ENCODE measurements around the gene P2RX1.

P2RX1 gene

DNA sequence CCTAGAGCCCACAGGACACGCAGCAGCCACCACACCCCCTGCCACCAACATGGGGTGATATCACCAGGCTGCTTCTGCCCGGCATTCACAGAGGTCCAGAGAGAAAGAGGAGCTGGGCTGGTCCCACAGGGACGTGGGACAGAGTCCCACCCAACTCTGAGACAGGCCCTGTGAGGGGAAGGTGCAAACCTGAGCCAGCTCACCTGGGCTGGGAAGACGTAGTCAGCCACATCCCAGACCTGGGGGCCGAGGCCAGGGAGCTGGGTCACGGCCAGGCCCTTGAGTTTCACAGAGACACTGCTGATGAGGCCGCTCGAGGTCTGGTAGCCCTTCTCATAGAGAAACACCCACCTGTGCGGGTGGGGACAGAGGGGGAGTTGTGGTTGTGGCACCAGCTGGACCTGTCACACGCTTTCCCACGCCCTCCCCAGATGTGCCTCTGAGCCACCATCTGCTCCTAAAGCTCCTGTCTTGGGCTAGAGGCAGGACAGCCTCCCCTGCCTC lies 11.2 kb downstream of the P2RX1 start:
- DNase-seq (ENCODE audit: low spot score): no peak

DNA sequence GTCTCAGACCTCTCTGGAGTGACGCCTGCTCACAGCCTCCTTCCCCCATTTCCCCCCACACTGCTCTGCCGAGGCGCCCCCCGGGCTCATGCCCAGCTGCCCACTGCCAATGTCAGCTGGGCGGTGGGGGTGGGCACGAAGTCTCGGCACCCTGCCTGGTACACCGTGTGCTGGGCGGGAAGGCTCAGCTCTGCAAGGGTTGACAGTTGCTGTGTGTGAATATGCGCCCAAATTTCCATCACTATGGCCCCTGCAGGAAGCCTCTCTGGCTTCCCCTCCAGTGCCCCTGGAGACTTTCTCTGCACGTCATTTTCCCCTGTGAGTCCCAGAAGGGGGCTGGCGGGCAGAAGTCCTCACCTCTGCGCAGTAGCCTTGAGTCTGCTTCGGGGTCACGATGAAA lies 11.8 kb downstream of the P2RX1 start:
- DNase-seq (ENCODE audit: low spot score): peak; percentile 18

DNA sequence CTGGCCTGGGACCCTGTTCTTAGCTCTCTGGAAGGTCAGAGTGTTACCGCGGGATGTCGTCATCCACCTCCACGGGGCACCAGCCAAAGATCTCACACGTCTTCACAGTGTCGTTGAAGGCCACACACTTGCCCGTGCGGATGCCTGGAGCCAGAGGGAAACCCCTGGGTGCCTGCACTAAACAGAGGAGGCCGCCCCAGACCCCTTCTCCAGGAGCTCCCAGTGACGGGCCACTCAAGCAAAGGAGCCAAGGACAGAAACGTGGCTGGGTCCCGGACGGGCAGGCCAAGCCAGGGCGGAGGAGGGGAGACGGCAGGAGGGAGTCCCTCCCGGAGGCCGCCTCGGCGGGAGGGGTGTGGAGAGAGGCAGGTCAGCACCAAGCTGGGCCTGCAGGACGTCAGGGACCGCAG lies 12.4 kb downstream of the P2RX1 start:
- DNase-seq (ENCODE audit: low spot score): peak; percentile 20

DNA sequence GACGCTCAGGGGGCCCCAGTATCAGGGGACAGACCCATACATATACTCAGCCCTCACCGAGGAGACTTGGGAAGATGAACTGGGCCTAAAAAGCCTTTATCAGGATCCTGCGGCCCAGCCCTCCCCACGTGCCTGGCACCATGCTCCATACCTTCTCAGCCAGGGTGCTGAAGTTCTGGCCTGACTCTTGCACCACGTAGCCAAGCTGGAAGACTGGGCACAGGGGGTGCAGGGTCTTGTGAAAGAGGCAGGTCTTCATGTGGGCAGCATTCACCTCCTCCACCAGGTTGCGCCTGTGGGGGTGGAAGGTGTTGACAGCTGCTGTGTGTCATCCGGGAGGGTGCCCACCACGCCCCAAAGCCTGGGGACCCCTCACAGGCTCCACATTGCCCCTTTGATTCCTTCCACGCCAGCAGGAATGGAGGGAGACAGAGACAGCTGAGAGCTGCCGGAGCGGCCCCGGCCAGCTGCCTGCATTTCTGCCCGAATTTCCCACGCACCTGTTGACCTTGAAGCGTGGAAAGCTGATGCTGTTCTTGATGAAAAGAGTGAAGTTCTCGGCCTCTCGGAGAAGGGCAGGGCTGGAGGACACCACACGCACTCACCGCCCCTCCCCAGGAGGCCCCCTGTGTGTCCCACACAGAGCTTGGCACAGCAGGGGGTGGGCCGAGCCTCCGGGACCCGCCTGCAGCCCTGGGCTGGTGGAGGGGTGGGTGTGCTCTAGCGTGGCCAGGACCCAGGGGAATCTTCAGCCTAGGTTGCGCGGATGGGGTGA lies 13.0 kb downstream of the P2RX1 start:
- DNase-seq (ENCODE audit: low spot score): no peak

DNA sequence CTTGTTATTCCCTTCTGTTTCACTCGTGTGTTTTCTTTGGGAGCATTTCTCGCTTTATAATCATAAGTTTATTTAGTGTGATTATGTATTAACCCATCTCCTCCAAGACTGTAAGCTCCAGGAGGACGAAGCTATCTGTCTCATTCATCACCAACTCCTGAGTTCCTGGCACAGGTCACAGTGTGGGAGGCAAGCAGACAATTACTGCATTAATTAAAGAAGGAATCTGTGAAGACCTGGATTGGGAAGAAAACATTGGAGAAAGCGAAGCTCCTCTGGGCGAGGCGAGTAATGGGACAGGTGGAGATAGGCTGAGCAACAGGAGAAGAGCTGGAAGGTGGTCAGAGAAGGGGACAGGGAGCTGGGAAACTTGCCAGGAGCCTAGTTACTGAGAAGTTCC lies 15.6 kb downstream of the P2RX1 start:
- no peak for DNase-seq (ENCODE audit: low spot score)

DNA sequence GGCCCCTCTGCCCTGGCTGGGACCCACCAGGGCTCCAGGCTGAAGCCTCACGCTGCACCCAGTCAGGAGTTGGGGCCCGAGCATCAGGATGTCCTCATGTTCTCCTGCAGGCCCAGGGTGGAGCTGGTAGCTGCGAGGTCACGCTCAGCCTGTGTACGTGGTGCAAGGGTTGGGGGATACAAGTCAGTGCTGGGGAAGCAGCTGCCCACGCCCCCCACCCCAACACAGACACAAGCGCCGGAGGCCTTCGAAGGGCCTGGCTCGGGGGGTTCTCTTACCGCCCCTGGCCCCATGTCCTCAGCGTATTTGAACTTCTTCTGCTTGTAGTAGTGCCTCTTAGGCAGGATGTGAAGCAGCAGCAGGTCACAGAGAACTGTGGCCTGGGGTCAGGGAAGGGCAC lies 18.5 kb downstream of the P2RX1 start:
- DNase-seq (ENCODE audit: low spot score): no peak

DNA sequence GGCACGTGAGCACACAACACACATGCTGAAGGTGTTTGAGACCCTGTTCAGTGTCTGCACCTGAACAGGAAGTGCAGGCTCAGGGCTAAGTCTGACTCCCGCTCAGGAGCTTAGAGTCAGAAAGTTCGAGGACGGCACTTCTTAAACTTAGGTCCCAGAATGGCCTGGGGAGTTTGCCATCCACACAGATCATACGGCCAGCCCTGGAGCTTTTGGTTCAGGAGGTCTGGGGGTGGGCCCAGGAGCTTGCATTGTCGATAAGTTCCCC lies 19.4 kb downstream of the P2RX1 start:
- no peak for DNase-seq (ENCODE audit: low spot score)

DNA sequence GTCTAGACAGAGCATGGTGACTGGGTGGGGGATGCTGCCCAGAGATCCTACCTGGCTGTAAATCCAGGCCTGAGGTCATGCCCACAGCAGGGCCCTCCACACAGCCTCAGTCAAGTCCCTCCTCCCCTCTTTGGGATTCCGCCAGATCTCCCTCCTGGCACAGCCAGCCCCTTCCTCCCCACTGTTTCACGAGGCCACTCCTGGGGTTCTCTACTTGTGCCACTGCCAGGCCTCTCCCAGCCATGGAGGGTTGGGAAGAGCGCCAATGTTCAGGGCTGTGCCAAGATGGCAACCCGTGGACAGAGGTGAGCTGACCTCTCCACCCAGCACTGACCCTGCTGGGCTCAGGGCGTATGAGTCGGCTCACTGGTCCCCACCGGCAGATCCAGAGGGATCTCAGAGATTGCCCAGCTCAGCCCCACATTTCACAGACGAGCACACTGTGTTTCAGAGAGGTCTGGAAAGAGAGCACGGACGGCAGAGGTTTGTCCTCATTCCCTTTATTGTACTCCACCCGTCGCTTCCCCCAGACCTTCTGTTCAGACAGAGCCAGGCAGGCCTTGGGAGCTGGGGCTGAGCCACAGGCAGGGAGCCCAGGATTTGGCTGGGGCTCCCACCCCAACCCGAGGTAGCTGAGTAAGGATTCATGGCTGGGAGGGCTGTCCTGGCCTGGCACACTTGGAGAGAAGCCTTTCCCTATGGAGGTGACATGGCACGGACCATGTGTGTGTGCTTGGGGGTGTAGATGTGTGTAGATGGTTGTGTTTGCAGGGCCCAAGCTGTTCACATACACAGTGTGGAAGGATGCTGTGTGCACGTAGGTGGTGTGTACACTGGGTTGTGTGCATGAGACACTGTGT lies 19.9 kb downstream of the P2RX1 start:
- DNase-seq (ENCODE audit: low spot score): no peak

DNA sequence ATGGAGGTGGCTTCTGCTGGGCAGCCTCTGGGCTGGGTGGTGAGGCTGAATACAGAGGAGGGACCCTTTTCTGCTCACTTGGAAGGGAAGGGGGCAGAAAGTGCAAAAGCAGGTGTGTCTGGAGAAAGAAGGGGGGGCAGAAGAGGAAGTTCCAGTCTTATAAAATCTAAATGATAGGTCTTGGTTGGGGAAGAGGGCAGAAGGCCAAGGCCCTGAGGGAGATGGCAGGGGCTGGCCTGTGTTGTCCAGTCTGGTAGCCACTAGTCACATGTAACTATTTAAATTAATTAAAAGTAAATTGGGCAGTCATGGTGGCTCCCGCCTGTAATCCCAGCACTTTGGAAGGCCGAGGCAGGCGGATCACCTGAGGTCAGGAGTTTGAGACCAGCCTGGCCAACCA lies 20.9 kb downstream of the P2RX1 start:
- no peak for DNase-seq (ENCODE audit: low spot score)

DNA sequence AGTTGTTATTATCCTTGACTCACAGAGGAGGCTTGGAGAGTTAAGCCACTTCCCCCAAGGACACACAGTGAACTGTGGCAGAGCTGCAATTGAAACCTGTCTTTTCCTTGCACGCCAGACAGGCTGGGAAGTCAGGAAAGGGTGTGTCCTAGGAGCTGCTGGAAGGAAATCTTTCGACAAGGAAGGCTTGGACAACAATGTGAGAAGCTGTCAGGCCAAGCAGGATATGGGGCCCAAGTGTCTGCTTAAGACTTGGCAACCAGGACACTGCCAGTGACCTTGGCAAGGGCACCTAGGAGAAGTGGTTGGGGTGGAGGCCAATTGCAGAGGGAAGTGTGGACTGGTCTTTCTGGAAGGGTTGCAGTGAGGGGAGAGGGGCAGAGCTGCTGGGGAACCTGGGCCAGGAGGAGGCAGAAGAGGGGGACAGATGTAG lies 21.3 kb downstream of the P2RX1 start:
- no peak for DNase-seq (ENCODE audit: low spot score)

DNA sequence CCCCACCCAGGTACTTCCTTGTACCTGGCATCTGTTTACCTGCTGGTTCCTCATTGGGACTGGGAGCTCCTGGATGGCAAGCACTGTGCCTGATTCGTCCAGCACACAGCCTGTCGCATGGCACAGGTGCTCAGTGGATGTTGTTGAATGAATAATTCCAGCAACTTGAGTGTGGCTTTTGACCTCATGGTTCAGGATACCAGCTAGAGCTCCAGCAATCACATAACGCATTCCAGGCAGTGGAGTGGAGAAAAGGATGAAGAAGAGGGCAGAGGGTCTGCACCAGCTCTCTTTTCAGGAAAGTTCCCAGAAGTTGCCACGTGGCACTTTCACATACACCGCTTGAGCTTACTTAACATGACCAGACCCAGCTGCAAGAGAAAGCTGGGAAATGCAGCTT lies 22.1 kb downstream of the P2RX1 start:
- DNase-seq (ENCODE audit: low spot score): no peak

DNA sequence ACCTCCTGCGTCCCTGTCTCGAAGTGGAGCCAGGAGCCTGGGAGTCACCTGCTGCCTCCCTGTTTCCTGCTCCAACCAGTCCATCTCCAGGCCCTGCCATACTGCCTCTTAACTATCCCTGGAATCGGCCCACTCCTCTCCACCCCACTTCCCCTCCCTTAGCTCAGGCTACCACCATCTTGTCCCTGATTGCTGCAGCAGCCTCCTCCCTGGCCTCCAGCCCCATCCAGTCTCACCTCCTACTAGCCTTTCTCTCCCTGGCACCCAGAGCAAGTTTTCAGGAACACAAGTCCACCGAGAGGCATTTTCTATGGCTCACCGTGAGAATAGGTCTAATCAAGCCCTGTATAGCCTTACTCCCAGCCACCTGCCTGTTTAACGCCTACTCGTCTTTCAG lies 22.5 kb downstream of the P2RX1 start:
- DNase-seq (ENCODE audit: low spot score): no peak

DNA sequence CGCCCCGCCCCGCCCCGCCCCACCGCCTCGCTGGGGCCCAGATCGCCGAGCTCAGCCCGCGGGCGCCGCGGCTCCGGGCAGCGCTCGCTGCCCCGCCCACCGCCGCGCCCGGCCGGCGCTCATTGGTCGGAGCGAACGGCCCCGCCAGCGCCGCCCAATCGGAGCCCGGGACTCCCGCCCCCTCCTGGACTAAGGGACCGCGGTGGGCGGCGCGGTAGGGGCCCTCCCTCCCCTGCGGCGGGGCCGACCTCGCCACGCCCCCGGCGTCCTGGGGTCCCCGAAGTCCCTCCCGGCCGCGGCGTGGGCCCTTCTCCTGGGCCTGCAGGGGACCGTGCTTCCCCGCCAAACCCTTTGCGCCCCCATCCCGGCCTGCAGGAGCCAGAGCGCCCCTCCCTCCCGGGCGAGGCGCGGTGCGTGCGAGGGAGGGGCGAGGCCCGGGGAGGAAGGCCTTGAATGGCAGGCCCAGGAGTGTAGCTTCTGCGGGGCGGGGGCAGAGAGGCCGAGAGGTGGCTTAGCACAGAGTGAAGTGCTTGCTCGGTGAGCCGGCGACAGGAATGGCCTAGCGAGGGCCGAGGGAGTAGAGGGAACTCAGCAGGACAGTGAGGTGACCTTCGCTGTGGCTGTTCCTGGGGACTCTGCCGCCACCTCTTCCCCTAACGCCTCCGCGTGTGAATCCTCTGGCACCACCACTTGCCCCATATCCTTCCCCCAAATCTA lies 23.1 kb downstream of the P2RX1 start, which contains the start of gene CAMKK1:
Gene CAMKK1 (minus strand): TSS at position 51 of the 717 bp plus-strand sequence. CDS start 7,366 bp downstream, outside the sequence.
- DNase-seq (ENCODE audit: low spot score): peak; percentile 99

DNA sequence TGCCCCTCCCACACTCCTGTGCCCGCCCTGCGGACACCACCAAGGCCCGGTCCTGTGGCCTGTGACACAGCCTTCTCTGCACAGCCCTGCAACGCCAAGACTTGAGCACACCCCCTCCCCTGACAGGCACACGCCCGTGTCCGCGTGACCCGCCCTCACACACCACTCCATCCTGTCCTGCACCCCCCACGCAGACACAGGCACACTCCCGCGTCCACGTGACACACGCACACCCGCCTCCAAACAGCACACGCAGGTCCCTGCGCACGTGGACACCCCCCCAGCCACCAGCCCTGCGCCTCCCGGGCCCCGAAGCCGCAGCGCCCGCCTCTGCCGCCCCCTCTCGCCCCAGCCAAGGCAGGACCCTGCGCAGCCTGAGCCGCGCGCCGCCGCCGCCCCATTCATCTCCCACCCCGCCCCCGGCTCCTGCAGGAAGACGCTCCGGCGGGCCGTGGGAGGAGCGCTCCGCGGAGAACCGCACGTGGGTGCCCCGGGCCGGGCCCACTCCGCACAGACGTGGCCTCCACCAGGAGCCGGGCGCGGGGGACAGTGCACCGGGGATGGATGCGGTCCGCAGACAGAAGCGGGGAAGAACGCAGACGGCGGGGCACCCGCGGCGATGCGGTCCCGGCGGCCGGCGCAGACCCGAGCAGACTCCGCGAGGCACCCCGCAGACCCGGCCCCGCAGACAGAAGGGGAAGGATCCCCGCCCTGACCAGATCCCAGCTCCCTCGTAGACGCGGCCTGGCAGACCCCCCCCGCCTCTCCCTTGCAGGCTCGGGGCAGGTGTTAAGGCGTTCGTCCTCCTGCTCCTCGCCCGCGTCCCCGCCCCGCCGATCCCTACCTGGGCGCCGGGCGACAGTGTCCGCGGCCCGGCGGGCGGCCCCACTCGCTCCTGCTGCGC lies 23.9 kb downstream of the P2RX1 start:
- peak; percentile 78 for DNase-seq (ENCODE audit: low spot score)

DNA sequence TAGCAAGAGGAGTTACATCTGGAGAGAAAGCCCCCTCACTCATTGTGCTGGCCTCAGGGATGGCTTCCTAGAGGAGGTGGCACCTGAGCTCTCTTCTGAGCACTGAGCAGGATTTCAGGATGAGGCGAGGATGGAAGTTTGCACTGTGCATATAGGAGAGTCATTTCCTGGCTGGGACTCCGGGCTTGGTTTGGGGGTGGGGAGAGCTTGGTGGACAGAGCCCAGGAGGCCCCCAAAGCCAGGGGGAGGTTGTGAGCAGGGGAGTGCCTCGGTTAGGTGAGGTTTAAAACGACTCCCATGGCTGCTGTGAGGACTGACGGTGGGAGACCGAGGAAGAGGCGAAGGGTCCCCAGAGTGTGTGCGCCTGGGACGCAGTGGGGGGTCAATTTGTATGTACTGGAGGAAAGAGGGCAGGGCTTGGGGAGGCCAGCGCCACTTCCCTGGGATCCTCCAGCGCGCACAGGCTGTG lies 24.6 kb downstream of the P2RX1 start:
- DNase-seq (ENCODE audit: low spot score): no peak

DNA sequence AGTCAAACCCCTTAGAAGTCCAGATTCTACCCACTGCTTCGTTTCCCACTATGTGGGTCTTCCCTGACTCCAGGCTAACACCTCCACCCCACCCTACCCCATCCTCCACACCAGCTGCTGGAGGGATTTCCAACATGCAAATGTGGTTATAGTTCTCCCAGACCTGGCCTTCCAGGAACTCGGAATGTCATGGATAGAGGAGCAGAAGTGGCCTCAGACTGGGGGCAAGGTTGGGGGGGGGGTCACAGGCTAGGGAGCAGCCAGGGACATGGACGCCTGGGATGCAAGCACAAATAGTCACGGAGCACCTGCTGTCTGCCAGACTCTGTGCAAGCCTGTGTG lies 25.4 kb downstream of the P2RX1 start:
- DNase-seq (ENCODE audit: low spot score): no peak

DNA sequence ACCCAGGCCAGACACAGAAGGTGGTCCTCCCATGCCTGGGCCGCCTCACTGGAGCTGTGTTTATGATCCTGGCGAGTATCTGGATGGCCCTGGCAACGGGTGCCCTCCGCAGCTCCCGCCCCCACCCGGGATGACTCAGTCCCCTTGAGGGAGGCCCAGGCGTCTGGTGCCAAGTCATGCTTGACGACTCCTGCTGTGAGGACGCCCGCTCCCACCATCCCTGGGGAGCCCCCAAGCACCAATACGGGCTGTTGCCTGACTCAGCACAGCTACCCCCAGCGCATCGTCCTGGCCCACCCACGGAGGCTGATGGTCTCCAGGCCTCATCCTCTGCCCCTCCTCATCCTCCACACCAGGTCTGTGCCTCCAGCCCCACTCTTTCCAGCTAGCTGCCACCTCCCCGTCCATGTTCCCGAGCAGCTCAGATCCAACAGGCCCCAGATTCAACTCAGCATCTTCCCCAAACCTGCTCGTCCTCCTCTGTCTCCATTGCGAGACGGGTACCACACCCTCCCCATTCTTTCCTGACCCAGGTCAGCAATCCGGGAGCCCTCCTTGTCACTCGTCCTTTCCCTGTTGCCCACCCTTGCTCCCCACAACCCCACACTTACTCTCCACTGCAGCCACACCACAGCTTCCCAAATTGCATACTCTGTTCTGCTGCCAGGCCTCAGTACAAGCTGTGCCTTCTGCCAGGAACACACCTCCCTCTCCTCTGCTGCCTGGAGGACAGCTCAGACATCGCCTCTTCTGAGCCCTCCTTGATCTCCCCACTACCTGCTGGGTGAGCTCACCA lies 26.0 kb downstream of the P2RX1 start:
- no peak for DNase-seq (ENCODE audit: low spot score)

DNA sequence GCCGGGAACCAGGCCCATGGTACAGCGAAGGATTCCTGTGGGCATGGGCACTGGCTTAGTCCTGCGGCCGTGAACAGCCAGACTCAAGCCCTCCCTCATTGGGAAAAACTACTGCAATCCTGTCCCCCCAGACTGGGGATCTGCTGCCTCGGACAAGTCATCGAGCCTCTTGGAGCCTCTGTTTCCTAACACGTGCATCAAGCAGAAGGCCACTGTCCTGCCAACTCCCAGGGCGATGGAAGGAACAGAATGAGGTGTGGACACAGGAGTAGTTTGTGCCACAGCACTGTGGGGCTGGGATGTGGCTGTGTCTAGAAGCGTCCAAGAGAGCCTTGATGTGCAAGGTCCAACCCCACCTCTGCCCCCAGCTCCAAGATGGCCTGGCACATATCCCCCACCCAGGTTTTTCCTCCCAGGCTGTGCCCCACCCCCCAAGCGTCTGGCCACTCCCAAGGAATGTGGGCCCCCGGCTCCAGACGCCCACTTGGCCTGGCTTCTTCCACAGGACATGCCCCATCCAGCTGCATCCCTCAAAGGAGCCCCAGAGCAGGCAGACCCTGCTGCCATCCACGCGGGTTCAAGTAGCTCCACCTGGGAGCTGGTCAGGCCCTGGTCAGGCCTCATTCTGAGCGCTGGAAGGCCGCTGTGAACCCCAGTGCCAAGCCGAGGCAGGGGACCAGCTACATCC lies 26.8 kb downstream of the P2RX1 start:
- no peak for DNase-seq (ENCODE audit: low spot score)

DNA sequence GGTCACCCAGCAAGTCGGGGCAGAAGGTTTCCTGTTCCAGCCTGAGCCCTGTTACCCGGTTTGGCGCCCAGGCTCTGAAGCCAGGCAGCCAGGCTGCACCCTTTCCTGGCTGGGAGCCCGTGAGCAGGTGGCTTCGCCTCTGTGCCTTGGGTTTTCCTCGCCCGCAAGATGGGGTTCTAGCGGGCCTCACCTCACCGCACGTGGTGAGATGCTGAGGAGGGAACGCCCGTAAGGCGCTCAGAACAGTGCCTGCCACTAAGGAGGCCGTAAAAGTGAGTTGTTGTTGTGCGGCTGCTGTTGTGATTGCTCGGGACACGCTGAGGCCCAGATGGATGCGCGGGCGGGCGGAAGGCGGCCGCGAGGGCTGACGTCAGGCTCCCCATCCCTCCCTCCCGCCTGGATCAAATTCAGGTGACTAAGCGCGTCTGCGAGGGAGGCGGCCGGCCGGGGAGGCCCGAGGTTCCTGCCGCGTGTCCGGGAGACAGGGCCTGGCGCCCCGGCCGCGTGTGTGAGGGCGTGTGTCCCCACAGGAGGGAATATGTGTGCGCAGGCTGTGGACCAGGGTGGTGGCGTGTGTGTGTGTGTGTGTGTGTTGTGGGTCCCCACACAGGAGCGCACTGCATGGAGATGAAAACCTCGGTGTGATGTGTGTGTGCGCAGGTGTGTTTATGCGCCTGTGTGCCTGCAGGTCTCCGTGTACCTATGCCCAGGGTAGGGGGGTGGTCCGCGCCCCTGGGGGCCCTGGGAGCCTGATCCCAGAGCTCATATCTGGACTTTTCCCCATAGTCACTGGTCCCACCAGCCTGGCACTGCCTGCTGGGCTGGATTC lies 27.7 kb downstream of the P2RX1 start:
- peak; percentile 76 for DNase-seq (ENCODE audit: low spot score)
